GM19372 (cell line): ENCODE data around the gene C1orf159.
"Not testable (repeated sequence)": the region's sequence is repeated elsewhere in the genome, so short reads cannot be mapped to it uniquely, and the experiment has no call there.

Experiments used
- ATAC-seq: cut with Tn5 transposase; IDR thresholded peaks from one replicate; pipeline ENCODE4 v1.9.1; 2021; ENCODE audit warnings: mild to moderate bottlenecking, low read depth, moderate library complexity; ENCODE audit not compliant: unreplicated experiment

C1orf159 gene

DNA sequence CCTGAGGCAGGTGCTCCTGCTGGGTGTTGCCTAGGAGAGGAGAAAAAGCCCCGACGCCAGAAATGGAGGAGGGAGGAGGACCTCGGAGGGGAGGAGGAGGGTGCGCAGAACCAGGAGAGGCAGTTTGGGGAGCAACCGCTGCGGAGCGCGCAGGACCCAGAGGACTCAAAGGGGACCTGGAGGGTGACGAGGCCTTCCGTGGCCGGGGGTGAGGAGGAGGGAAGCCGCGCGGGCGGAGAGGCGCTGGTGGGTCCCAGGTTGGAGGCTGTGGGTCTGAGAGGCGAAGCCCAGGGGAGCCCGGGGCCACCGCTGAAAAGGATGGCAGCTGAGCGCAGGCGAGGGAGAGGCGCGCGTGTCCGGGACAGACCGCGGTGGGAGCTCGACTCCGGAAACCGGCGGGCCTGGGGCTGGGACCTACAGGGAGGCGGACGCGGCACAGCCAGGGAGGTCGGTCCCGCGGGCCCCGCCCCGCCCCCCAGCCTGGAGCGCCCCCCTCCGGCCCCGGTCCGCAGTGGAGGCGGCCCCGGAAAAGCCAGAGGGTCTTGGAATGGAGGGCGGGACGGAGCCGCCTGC, 56.9 kb downstream of the C1orf159 start:
- peak; percentile 39 for ATAC-seq

DNA sequence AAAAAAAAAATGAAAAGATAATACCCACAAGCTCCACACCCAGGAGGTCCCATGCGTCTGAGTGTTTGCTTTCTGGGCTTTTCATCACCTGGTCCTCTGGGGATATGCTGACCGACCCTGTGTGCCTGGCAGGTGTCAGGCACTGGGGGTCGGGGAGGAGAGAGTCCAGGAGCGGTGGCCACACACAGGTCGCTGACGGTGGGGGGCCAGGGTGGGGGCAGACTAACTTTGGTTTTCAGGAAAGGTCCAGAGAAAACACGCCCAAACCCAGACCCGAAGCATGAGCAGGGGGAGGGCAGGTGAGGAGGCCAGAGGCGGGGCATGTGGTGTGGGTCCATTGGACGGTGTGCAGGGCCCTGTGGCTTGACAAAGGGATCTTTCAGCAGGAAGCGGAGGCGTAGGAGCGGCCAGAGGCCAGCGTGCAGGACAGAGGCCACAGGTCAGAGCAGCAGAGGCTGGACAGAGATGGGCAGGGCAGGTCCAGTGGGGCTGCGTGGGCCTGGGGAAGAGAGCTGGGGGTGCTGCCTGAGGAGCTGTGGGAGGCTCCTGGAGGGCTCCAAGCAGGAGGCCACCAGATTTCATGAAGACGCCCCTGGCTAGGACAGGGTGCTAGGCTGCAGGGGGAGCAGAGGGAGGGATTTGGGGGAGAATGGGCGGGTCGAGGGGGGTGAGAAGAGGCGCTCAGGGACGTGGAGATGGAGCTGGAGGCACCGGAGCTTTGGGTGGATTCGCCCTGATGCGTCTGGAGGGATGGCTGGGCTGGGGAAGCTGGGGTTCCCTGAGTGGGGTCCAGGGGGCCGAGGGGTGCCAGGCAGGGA, 57.6 kb downstream of the C1orf159 start:
- no peak for ATAC-seq

DNA sequence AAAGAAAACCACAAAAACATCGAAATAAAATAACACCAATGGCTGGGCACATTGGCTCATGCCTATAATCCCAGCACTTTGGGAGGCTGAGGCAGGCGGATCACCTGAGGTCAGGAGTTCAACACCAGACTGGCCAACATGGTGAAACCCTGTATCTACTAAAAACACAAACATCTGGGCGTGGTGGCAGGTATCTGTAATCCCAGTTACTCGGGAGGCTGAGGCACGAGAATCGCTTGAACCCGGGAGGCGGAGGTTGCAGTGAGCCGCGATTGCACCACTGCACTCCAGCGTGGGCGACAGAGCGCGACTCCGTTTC, 58.2 kb downstream of the C1orf159 start:
- ATAC-seq: not testable (repeated sequence)

DNA sequence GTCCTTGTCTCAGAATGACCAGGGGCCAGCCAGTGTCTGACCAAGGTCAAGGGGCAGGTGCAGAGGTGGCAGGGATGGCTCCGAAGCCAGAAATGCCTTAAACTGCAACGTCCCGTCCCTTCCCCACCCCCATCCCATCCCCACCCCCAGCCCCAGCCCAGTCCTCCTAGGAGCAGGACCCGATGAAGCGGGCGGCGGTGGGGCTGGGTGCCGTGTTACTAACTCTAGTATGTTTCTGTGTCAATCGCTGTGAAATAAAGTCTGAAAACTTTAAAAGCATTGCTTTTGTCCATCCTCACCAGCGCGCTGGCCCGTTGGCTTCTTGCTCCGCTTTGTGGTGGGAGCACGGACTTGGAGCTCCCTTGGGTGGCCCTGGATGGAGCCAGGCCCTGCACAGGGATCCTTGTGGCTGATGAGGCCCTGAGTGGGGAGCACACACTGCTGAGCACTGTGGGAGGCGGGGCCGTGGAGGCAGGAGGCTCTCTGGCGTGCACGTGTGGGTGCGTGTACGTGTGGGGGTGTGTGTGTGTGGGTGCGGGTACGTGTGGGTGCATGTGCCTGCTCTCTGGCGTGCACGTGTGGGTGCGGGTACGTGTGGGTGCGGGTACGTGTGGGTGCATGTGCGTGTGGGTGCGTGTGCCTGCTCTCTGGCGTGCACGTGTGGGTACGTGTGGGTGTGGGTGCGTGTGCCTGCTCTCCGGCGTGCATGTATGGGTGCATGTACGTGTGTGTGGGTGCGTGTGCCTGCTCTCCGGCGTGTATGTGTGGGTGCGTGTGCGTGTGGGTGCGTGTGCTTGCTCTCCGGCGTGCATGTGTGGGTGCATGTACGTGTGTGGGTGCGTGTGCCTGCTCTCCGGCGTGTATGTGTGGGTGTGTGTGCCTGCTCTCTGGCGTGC, 59.8 kb downstream of the C1orf159 start:
- ATAC-seq: no peak

DNA sequence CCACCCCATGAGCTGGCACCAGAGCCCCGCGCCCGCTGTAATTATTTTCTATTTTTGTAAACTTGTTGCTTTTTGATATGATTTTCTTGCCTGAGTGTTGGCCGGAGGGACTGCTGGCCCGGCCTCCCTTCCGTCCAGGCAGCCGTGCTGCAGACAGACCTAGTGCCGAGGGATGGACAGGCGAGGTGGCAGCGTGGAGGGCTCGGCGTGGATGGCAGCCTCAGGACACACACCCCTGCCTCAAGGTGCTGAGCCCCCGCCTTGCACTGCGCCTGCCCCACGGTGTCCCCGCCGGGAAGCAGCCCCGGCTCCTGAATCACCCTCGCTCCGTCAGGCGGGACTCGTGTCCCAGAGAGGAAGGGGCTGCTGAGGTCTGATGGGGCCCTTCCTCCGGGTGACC, 60.9 kb downstream of the C1orf159 start:
- ATAC-seq: no peak

DNA sequence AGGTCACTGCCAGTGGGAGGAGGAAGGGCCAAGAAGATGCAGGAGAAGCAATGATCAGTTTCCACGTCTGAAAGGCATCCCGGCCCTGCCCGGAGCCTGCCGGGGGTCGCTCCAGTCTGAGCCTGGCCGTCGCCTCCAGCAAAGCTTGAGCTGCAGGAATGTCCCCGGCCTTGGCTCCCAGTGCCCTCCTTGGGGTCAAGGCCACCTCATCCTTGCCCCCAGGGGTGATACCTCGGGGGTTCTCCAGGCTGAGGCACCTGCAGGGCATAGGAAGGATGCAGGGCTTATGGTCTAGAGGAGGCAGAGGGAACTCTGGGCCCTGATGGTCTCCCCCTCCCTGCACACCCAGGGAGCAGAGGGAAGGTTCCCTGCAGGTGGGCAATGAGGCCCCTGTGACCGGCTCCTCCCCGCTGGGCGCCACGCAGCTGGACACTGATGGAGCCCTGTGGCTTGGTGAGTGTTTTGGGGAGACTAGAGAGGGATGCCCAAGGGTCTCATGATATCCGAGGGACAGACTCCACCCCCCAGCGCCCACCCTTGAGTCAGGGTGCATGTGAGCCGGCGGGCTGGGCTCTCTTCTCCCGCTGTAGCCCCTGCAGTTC, 61.7 kb downstream of the C1orf159 start:
- ATAC-seq: no peak

DNA sequence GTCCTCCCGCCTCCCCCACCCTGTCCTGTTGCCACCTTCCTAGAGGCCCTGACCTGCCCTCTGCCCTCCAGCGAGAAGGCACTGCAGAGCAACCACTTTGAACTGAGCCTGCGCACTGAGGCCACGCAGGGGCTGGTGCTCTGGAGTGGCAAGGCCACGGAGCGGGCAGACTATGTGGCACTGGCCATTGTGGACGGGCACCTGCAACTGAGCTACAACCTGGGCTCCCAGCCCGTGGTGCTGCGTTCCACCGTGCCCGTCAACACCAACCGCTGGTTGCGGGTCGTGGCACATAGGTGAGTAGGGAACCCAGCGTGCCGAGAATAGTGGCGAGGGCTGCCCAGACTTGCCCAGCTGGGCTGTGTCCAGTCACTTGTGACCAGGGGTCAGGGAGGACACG, 62.2 kb downstream of the C1orf159 start:
- no peak for ATAC-seq

DNA sequence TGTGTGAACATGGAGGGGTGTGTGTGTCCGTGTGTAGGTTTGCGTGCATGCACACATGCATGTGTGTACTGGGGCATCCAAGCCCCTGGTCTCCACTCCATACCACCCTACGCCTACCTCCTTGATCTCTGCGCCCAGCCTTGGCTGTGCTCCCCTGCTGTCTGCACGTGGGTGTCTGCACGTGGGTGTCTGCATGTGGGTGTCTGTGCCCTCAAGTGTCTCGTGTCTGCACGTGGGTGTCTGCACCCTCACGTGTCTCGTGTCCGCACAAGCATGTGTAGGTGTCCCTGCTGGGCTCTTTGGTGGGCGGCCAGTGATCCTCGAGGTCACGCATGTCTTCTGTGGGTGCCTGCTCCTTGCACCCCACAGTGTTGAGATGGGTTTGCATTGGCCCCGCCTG, 62.9 kb downstream of the C1orf159 start:
- no peak for ATAC-seq

DNA sequence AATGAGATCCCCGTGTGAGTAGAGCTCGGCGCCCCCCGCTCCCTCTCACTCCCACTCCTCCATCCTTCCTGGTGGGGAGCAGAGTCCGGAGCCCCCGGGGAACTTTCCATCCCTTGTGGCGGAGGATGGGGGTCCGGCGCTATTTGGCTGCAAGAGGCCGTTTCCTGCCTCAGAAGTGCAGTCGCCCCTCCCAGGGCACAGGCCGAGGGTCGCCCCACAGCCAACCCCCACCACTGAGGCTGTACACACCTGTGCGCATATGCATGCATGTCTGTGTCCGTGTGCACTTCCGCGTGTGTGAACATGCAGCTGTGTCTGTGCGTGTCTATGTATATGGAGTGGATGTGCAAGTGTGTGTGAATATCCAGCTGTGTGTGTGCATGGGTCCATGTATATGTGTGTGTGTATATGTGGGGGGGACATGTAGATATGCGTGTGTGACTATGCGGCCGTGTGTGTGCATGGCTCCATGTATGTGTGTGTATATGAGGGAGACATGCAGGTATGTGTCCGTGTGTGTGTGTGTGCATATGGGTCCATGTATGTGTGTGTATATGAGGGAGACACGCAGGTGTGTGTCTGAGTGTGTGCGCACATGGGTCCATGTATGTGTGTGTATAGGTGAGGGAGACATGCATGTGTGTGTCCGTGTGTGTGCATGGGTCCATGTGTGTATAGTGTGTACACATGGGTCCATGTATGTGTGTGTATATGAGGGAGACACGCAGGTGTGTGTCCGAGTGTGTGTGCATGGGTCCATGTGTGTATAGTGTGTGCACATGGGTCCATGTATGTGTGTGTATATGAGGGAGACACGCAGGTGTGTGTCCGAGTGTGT, 63.7 kb downstream of the C1orf159 start:
- ATAC-seq: no peak

DNA sequence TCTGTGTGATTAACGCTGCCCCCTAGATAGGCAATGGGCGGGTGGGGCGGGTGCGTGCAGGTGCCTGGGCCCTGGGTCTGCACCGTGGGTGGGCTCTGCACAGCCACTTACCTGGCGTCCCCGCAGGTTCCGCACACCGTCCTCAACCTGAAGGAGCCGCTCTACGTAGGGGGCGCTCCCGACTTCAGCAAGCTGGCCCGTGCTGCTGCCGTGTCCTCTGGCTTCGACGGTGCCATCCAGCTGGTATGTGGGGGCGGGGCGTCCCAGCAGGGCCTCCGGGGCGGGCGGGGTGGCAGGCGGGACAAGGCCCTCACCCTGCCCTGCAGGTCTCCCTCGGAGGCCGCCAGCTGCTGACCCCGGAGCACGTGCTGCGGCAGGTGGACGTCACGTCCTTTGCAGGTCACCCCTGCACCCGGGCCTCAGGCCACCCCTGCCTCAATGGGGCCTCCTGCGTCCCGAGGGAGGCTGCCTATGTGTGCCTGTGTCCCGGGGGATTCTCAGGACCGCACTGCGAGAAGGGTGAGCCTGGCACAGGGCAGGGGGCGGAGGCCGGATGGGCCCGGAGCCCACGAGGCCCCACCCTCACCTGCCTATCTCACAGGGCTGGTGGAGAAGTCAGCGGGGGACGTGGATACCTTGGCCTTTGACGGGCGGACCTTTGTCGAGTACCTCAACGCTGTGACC, 64.6 kb downstream of the C1orf159 start:
- ATAC-seq: no peak

DNA sequence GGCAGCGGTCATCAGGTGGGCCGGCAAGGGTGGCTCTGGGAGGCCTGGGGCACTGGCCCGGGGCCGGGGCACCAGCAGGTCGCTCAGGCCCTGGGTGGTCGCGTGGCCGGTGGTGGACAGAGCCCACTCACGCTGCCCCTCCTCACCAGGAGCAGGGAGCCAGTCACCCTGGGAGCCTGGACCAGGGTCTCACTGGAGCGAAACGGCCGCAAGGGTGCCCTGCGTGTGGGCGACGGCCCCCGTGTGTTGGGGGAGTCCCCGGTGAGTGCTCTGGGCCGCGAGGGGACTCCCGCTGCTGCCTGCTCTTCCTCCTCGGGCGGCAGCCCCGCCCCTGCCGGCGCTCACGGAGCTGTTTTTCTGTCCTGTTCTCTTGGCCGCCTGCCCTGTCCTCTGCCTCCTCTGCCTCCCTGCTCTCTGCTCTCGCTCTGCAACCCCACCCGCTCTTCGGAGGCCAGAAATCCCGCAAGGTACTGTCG, 65.3 kb downstream of the C1orf159 start:
- no peak for ATAC-seq

DNA sequence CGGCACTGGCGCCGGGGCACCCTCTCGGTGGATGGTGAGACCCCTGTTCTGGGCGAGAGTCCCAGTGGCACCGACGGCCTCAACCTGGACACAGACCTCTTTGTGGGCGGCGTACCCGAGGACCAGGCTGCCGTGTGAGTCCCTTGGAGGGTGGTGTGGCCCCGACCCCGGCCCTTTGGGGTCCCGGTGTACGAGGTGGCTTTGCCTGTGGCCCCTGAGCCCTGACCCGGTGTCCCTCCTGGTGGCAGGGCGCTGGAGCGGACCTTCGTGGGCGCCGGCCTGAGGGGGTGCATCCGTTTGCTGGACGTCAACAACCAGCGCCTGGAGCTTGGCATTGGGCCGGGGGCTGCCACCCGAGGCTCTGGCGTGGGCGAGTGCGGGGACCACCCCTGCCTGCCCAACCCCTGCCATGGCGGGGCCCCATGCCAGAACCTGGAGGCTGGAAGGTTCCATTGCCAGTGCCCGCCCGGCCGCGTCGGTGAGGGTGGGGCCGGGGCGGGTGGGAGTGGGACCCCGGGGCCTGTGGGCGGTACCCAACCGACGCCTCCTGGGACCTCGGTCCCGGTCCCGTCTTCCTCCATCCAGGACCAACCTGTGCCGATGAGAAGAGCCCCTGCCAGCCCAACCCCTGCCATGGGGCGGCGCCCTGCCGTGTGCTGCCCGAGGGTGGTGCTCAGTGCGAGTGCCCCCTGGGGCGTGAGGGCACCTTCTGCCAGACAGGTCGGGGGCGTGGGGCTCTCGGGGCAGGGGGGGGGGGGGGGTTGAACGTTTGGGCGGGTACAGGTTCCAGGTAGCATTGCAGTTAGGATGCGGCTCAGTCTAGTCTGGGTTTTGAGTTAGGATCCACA, 66.3 kb downstream of the C1orf159 start:
- ATAC-seq: no peak

DNA sequence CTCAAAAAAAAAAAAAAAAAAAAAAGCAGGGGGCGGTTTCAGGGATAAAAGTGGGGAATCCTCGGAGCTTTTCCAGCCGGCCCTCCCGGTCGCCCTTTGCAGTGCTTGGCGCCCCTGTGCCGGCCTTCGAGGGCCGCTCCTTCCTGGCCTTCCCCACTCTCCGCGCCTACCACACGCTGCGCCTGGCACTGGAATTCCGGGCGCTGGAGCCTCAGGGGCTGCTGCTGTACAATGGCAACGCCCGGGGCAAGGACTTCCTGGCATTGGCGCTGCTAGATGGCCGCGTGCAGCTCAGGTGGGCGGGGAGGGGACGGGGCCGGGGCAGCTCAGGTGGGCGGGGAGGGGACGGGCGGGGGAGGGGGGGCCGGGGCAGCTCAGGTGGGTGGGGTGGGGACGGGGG, 67.1 kb downstream of the C1orf159 start:
- ATAC-seq: no peak

DNA sequence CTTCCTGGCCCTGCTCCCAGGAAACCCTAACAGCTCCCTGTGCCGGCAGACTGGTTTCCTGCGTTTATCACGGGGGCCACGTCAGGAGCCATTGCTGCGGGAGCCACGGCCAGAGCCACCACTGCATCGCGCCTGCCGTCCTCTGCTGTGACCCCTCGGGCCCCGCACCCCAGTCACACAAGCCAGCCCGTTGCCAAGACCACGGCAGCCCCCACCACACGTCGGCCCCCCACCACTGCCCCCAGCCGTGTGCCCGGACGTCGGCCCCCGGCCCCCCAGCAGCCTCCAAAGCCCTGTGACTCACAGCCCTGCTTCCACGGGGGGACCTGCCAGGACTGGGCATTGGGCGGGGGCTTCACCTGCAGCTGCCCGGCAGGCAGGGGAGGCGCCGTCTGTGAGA, 67.9 kb downstream of the C1orf159 start:
- no peak for ATAC-seq

DNA sequence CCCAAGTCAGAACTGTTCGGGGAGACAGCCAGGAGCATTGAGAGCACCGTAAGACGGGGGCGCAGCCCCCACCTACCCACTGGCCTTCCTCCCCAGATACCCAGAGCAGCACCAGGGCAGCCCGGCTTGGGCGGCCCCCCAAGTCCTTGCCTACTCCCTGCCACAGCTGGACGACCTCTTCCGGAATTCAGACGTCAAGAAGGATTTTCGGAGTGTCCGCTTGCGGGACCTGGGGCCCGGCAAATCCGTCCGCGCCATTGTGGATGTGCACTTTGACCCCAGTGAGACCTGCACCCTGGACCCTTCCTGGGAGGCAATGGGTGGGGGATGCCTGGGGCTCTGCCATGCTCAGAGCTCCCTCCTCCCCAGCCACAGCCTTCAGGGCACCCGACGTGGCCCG, 68.5 kb downstream of the C1orf159 start:
- ATAC-seq: no peak

DNA sequence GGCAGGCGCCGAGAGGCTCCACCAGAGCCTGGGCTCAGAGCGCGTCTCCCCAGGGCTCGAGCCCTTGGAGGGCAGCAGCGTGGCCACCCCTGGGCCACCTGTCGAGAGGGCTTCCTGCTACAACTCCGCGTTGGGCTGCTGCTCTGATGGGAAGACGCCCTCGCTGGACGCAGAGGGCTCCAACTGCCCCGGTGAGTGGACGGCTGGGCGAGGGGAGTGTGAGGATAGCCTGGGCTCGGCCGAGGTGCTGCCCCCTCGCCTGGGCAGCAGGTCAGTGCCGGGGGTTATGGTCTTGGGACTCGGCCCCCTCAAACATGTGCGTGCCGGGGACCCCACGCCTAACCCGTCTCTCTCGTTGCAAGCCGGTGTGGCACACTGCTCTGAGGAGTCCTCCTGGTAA, 69.1 kb downstream of the C1orf159 start:
- no peak for ATAC-seq

DNA sequence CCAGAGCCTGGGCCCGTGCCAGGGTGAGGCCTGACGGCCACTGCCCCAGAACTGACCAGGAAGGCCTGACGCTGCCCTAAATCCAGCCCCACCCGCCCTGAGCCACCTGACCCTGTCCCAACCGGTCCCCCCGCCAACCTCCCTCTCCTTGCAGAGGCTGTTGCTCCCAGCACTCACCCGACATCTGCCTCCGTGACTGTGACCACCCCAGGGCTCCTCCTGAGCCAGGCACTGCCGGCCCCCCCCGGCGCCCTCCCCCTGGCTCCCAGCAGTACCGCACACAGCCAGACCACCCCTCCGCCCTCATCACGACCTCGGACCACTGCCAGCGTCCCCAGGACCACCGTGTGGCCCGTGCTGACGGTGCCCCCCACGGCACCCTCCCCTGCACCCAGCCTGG, 69.6 kb downstream of the C1orf159 start:
- ATAC-seq: no peak

DNA sequence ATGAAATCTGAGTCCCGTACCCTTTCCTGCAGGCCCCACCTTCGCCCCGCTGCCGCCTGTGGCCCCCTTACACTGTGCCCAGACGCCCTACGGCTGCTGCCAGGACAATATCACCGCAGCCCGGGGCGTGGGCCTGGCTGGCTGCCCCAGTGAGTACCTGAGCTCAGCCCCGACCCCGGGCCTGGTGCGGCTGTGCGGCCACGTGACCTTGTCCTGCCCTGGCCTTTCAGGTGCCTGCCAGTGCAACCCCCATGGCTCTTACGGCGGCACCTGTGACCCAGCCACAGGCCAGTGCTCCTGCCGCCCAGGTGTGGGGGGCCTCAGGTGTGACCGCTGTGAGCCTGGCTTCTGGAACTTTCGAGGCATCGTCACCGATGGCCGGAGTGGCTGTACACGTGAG, 70.8 kb downstream of the C1orf159 start:
- no peak for ATAC-seq
